Measurements from ENCODE around the gene PLG. TPM values are rescaled to one million over a fixed set of nuclear protein-coding genes. Genes with fewer than 3 reads are reported as not detected.
"Not testable (repeated sequence)": the region's sequence is repeated elsewhere in the genome, so short reads cannot be mapped to it uniquely, and the experiment has no call there.

PLG gene
- total RNA-seq (not detected in 2 replicates), polyA plus RNA-seq (not detected in 2 replicates), polyA minus RNA-seq (ENCODE audit: low replicate concordance) (not detected in 2 replicates)
- polyA plus RNA-seq (2012), result not detected in 2 replicates

DNA sequence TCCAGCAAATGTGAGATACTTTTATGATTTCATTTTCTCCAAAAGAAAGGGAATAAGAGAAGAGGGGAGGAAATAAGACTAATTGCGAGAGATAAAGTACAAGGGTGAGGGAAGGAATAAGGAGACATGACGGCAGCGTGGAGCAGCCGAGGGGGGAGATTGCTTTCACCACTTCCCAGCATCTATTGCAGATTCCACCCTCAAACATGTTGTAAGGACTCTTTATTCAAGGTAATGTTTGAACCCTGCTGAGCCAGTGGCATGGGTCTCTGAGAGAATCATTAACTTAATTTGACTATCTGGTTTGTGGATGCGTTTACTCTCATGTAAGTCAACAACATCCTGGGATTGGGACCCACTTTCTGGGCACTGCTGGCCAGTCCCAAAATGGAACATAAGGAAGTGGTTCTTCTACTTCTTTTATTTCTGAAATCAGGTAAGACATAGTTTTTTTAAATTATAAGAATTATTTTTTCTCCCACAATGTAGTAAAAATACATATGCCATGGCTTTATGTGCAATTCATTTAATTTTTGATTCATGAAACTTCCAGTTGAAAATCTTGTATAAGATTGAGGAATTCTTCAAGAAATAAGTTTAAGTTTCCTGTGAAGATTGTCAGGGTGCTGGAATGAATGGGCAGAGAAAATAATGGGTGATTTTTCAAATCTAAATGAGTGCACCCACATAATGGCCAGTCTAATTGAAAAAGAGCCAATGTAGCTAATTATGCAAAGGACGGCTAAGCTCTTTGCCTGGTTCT, at the start of gene PLG:
Gene PLG, plus strand, starts transcription at position 327 of the 763 bp plus-strand sequence. Its CDS starts 61 bp downstream, at position 388.
- H2AFZ ChIP-seq (ENCODE audit: low read length); H3K4me2 ChIP-seq (ENCODE audit: extremely low read depth, insufficient read depth, low read length); H3K79me2 ChIP-seq (ENCODE audit: control insufficient read depth, insufficient read depth, low read length): not testable (repeated sequence)

DNA sequence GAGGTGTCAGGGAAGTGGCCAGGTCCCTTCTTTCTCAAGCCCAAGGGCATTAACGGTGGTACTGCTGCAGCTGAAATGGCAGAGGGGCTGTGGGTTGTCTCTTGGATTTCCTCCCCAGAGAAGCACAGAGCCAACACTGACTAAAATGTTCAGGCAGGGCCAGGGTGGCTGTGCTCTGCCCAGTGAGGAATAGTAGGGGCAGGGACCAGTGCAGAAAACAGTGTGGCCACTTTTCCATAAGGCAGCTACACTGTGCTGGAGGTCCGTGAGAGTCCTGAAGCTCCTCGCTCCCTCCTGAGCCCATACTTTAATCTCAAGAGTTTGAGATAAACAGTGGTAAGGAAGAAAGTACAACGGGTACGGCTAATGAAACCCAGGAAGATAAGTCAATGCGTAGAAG, 42.5 kb upstream of the PLG start:
- Histone ChIP-seq H4K20me1 (ENCODE audit: control insufficient read depth, extremely low read depth, insufficient read depth, low read length) (no peaks in the 10 kb centered on the region), H3K4me3 (replicated peaks in 1 of 4; ENCODE audit: control extremely low read depth in 1 of 4, insufficient read depth in 1 of 4, low read depth in 3 of 4, low read length in 4 of 4) (no peak overlapping the region), H3K79me2 (ENCODE audit: control insufficient read depth, insufficient read depth, low read length) (no peaks in the 10 kb centered on the region), H3K4me2 (ENCODE audit: extremely low read depth, insufficient read depth, low read length) (no peak overlapping the region), H2AFZ (ENCODE audit: low read length) (no peak overlapping the region), H3K4me1 (ENCODE audit: control insufficient read depth, extremely low read depth, insufficient read depth, low read length) (no peaks in the 10 kb centered on the region), H3K9me3 (ENCODE audit: control insufficient read depth, insufficient read depth, low read depth, low read length) (no peaks in the 10 kb centered on the region), H3K36me3 (ENCODE audit: control insufficient read depth, insufficient read depth, low read length) (no peaks in the 10 kb centered on the region), H3K27me3 (ENCODE audit: control insufficient read depth, insufficient read depth, low read length) (no peaks in the 10 kb centered on the region), H3K27ac (ENCODE audit: insufficient read depth, low read length) (no peak overlapping the region), H3K9ac (ENCODE audit: insufficient read depth, low read length) (no peak overlapping the region)
- no peak for TF ChIP-seq EZH2 (IDR thresholded peaks at IDR 0.05; ENCODE audit: low read length, missing control alignments)
- TF ChIP-seq, protein P1, sequence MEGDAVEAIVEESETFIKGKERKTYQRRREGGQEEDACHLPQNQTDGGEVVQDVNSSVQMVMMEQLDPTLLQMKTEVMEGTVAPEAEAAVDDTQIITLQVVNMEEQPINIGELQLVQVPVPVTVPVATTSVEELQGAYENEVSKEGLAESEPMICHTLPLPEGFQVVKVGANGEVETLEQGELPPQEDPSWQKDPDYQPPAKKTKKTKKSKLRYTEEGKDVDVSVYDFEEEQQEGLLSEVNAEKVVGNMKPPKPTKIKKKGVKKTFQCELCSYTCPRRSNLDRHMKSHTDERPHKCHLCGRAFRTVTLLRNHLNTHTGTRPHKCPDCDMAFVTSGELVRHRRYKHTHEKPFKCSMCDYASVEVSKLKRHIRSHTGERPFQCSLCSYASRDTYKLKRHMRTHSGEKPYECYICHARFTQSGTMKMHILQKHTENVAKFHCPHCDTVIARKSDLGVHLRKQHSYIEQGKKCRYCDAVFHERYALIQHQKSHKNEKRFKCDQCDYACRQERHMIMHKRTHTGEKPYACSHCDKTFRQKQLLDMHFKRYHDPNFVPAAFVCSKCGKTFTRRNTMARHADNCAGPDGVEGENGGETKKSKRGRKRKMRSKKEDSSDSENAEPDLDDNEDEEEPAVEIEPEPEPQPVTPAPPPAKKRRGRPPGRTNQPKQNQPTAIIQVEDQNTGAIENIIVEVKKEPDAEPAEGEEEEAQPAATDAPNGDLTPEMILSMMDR (conservative IDR thresholded peaks at IDR 0.05 in 1 of 2, IDR thresholded peaks at IDR 0.05 in 1 of 2; ENCODE audit: low read depth in 1 of 2, low read length in 2 of 2), result no peak
- DNase-seq (ENCODE audit: low read depth in 2 of 2), result no peak

More for the DNA sequence above, at the start of gene PLG:
- not testable (repeated sequence) for H3K27ac ChIP-seq (ENCODE audit: insufficient read depth, low read length); H3K9me3 ChIP-seq (ENCODE audit: control insufficient read depth, insufficient read depth, low read depth, low read length); H3K36me3 ChIP-seq (ENCODE audit: control insufficient read depth, insufficient read depth, low read length); H3K9ac ChIP-seq (ENCODE audit: insufficient read depth, low read length); H3K27me3 ChIP-seq (ENCODE audit: control insufficient read depth, insufficient read depth, low read length); H3K4me3 ChIP-seq (replicated peaks in 1 of 4; ENCODE audit: control extremely low read depth in 1 of 4, insufficient read depth in 1 of 4, low read depth in 3 of 4, low read length in 4 of 4); H3K4me1 ChIP-seq (ENCODE audit: control insufficient read depth, extremely low read depth, insufficient read depth, low read length); DNase-seq (ENCODE audit: low read depth in 2 of 2); H4K20me1 ChIP-seq (ENCODE audit: control insufficient read depth, extremely low read depth, insufficient read depth, low read length)

DNA sequence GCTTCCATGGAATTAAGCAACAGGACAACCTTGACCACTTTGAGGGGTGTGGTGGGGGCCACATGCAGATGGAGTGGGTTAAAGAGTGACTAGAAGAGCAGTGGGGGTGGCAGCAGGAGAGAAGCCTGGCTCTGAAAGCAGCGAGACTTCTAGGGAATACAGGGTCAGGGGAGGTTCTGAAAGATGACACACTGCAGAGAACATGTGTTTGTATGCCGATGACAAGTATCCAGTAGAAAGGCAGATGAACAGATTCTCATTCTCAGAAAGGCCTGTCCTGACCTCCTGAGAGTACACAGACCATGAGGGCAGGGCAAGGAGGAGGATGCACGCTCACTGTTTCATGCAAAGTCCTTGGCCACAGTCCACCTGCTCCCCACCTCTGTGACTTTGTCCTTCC, 40.8 kb upstream of the PLG start:
- no peaks in the 10 kb centered on the region for H3K36me3 ChIP-seq (ENCODE audit: control insufficient read depth, insufficient read depth, low read length)
- TF ChIP-seq, protein P1 (conservative IDR thresholded peaks at IDR 0.05 in 1 of 2, IDR thresholded peaks at IDR 0.05 in 1 of 2; ENCODE audit: low read depth in 1 of 2, low read length in 2 of 2), result no peak
- TF ChIP-seq EZH2 (IDR thresholded peaks at IDR 0.05; ENCODE audit: low read length, missing control alignments), result no peak
- no peak overlapping the region for H3K4me2 ChIP-seq (ENCODE audit: extremely low read depth, insufficient read depth, low read length)
- no peak for DNase-seq (ENCODE audit: low read depth in 2 of 2)
- no peak overlapping the region for H3K9ac ChIP-seq (ENCODE audit: insufficient read depth, low read length)
- H3K27ac ChIP-seq (ENCODE audit: insufficient read depth, low read length), result no peak overlapping the region
- H3K4me1 ChIP-seq (ENCODE audit: control insufficient read depth, extremely low read depth, insufficient read depth, low read length), result no peaks in the 10 kb centered on the region
- no peaks in the 10 kb centered on the region for H3K9me3 ChIP-seq (ENCODE audit: control insufficient read depth, insufficient read depth, low read depth, low read length)
- no peak overlapping the region for H3K4me3 ChIP-seq (replicated peaks in 1 of 4; ENCODE audit: control extremely low read depth in 1 of 4, insufficient read depth in 1 of 4, low read depth in 3 of 4, low read length in 4 of 4)
- no peaks in the 10 kb centered on the region for H3K27me3 ChIP-seq (ENCODE audit: control insufficient read depth, insufficient read depth, low read length)
- no peaks in the 10 kb centered on the region for H4K20me1 ChIP-seq (ENCODE audit: control insufficient read depth, extremely low read depth, insufficient read depth, low read length)
- H2AFZ ChIP-seq (ENCODE audit: low read length), result no peak overlapping the region
- no peaks in the 10 kb centered on the region for H3K79me2 ChIP-seq (ENCODE audit: control insufficient read depth, insufficient read depth, low read length)

Measured in fibroblast of lung (primary cell).